C4-2B (cell line): Measurements from ENCODE around the gene CHST12.

Experiments
- H3K27ac ChIP-seq: fragments of 450-650 bp; 2 replicates; pipeline ENCODE4 v1.5.1; 2017
- ZFX ChIP-seq: fragments of 450-650 bp; IDR thresholded peaks from 2 replicates; pipeline ENCODE4 v1.6.1; 2017
- TF ChIP-seq, protein P1 (sequence below): fragments of 450-650 bp; conservative IDR thresholded peaks from 2 replicates; pipeline ENCODE4 v1.5.1; 2017; ENCODE audit warnings: mild to moderate bottlenecking

The CHST12 gene

DNA sequence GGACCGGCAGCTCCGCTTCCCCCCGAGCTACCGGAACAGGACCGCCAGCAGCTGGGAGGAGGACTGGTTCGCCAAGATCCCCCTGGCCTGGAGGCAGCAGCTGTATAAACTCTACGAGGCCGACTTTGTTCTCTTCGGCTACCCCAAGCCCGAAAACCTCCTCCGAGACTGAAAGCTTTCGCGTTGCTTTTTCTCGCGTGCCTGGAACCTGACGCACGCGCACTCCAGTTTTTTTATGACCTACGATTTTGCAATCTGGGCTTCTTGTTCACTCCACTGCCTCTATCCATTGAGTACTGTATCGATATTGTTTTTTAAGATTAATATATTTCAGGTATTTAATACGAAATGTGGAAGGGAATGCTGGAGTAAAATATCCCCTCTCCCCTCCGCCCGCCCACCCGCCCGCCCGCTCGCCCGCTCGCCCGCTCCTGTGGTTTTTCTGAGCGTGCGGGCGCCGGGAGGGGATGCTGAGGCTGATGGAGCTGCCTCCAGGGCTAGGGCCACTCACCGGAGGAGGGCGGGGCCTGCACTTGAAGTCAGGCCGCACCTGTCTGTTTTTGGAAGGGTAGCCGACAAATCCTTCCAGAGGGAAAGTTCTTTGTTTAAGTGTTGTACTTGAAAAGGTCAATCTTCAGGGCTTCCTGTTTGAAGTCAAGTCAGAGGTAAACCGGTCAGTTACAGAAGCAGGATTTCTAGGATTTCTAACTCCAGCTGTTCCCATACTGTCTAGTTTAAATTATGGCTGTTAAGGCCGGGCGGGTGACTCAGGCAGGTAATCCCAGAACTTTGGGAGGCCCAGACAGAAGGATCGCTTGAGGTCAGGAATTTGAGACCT lies 30.5 kb downstream of the CHST12 start:
- no peak for TF ChIP-seq ZFX
- TF ChIP-seq, protein P1, sequence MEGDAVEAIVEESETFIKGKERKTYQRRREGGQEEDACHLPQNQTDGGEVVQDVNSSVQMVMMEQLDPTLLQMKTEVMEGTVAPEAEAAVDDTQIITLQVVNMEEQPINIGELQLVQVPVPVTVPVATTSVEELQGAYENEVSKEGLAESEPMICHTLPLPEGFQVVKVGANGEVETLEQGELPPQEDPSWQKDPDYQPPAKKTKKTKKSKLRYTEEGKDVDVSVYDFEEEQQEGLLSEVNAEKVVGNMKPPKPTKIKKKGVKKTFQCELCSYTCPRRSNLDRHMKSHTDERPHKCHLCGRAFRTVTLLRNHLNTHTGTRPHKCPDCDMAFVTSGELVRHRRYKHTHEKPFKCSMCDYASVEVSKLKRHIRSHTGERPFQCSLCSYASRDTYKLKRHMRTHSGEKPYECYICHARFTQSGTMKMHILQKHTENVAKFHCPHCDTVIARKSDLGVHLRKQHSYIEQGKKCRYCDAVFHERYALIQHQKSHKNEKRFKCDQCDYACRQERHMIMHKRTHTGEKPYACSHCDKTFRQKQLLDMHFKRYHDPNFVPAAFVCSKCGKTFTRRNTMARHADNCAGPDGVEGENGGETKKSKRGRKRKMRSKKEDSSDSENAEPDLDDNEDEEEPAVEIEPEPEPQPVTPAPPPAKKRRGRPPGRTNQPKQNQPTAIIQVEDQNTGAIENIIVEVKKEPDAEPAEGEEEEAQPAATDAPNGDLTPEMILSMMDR = no peak

GRCh38 chr7:2435146-2435545 lies 31.7 kb downstream of the CHST12 start:
- no peak for TF ChIP-seq ZFX
- TF ChIP-seq, protein P1 = no peak
- no peak overlapping the region for H3K27ac ChIP-seq

More for the DNA sequence above, 30.5 kb downstream of the CHST12 start:
- H3K27ac ChIP-seq = no peak overlapping the region

DNA sequence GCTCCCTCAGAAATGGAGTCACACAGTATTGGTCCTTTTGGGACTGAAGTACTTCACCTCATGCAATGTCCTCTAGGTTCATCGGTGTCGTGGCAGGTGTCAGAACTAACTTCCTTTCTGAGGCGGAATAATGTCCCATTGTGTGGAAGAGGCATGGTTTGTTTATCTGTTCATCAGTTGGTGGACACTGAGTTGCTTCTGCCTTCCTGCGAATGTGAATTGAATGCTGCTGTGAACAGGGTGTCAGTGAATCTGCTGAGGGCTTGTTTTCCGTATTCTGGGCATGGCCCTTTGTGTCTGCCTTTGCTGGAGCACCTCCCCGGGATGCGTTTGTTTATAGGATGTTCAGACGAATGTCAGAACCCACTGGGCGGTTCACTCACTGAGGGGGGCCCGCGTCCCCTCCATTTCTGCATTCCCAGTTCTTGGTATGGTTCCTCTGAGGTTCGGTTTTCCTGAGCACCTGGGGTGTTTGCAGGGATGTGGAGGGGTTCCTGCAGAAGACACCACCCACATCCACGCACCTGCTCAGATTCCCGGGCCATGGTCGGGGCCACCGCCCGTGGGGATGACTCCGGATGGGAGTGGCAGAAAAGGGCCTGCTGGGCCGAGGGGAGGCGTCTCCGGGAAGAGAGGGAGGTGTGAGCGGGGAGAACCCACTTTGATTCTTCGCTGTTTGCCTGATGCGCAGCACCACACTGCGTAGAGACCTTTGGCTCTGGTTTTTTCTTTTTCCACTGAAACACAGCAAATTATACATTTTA lies 33.1 kb downstream of the CHST12 start:
- TF ChIP-seq ZFX = no peak
- TF ChIP-seq, protein P1 = no peak
- no peak overlapping the region for H3K27ac ChIP-seq

- no peak for TF ChIP-seq ZFX
- TF ChIP-seq, protein P1 = no peak
- no peak overlapping the region for H3K27ac ChIP-seq
These were observed 33.7 kb downstream of the CHST12 start for GRCh38 chr7:2437136-2437535.

DNA sequence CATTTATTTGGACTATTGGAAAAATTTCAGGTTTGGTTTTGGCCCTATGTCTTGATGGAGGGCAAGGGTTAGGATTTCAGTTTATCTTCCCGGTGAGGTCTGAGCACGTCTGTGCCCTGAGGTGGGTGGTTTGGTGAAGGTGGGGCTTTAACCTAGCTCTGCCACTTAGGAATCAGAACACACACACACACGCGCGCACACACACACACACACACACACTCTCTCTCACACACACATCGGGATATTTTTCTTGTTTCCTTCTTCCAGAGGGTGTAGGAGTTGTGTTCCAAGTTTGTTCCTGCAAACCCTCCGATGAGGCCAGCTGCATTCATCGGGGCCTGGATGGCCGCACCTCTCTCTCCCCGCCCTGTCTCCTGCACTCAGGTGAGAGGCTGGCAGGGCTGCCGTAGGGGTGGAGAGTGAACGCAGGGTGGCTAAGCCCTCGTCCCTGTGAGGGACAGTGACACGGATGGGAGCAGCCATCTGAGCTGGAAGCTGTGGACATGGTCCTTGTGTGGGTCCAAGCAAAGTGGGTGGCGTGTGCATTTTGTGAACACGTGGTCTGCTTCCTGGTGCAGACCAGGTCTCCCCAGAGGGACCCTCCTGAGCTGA lies 34.2 kb downstream of the CHST12 start:
- H3K27ac ChIP-seq = no peak overlapping the region
- TF ChIP-seq ZFX = no peak
- TF ChIP-seq, protein P1 = no peak

DNA sequence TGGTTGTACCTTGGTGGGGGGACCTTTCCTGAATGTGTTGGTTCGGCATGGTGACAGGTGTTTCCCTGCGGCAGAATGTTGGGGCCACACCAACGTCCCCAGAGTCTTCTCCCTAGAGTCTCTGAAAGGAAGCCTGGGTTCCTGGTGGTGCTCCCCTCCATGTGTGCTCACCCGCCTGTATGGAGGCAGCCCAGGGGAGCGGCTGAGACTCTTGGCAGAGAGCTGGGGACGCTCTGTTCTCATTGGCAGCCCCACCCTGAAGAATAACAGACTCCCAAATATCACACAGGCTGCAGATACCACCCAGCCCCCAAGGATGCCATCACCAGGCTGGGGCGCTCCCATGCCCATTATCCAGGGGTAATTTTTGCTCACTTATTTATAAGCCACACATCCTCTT lies 34.8 kb downstream of the CHST12 start:
- no peak overlapping the region for H3K27ac ChIP-seq
- TF ChIP-seq ZFX = no peak
- TF ChIP-seq, protein P1 = no peak

- no peak for TF ChIP-seq ZFX
- TF ChIP-seq, protein P1 = no peak
- no peak overlapping the region for H3K27ac ChIP-seq
These were observed 35.4 kb downstream of the CHST12 start for GRCh38 chr7:2438775-2439174.
